ENCODE measurements around the gene CCDC18.
A peak's percentile ranks its signal among the peaks of the same experiment; 100 is the strongest.
"Not testable (repeated sequence)": the region's sequence is repeated elsewhere in the genome, so short reads cannot be mapped to it uniquely, and the experiment has no call there.

Gene CCDC18, protein sequence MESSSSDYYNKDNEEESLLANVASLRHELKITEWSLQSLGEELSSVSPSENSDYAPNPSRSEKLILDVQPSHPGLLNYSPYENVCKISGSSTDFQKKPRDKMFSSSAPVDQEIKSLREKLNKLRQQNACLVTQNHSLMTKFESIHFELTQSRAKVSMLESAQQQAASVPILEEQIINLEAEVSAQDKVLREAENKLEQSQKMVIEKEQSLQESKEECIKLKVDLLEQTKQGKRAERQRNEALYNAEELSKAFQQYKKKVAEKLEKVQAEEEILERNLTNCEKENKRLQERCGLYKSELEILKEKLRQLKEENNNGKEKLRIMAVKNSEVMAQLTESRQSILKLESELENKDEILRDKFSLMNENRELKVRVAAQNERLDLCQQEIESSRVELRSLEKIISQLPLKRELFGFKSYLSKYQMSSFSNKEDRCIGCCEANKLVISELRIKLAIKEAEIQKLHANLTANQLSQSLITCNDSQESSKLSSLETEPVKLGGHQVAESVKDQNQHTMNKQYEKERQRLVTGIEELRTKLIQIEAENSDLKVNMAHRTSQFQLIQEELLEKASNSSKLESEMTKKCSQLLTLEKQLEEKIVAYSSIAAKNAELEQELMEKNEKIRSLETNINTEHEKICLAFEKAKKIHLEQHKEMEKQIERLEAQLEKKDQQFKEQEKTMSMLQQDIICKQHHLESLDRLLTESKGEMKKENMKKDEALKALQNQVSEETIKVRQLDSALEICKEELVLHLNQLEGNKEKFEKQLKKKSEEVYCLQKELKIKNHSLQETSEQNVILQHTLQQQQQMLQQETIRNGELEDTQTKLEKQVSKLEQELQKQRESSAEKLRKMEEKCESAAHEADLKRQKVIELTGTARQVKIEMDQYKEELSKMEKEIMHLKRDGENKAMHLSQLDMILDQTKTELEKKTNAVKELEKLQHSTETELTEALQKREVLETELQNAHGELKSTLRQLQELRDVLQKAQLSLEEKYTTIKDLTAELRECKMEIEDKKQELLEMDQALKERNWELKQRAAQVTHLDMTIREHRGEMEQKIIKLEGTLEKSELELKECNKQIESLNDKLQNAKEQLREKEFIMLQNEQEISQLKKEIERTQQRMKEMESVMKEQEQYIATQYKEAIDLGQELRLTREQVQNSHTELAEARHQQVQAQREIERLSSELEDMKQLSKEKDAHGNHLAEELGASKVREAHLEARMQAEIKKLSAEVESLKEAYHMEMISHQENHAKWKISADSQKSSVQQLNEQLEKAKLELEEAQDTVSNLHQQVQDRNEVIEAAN (N-terminal part only)

DNA sequence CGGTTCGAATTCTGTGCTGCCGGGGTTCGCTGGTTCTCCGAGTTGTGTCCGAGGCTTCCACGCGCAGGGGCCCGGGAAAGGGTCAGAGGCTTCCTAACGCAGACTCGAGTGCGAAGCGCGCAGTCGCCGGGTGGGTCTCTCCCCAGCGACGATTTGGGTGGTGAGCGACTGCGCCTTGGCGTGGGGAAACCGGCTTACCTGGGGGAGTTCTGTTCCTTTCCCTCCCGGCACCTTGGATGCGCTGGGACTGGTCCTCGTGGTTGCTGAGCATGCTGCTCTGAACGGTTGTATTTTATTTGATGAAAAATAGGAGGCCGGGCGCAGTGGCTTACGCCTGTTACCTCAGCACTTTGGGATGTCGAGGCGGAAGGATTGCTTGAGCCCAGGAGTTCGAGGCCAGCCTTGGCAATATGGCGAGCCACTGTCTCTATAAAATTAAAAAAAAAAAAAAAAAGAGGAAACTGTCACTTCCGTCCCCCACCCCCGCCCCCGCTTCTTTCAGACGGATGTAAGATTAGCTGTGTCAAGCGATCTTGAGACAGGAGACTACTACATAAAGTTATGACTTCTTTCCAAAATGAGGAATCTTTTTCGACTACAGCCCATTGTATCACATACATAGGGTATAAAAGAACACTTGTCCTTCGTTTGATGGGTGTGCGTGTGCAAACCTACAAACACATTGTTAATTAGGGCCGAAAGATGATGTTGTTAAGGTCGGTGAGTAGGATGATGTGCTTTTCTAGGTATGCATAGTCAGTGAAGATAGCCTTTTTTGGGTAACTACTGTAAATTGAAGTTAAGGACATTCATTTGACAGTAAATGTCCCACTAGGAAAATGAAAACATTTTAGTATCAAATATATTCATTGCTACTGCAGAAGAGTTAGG is at the start of gene CCDC18:
Gene CCDC18 (plus strand): TSS at position 2 of the 891 bp plus-strand sequence. CDS start 2,638 bp downstream, outside the sequence.
- peak; percentile 55 for DNase-seq

DNA sequence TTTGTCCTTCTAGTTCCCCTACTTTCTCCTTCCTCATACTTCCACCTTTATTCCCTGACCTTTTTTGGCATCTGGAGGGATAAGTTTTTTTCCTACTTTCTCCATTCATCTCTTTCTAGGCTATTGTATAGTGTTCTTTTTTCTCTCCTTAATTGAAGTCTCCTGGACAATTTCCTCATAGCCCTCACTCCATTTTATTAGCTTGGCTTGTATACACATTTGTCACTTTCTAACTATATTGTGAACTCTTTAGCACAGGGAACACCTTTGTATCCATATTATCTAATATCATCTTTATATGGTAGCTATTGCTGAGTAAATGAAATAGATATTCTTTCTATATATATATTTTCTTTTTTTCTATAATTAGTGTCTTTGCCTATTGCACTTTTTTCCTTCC is 47.9 kb upstream of the CCDC18 start:
- DNase-seq: no peak

DNA sequence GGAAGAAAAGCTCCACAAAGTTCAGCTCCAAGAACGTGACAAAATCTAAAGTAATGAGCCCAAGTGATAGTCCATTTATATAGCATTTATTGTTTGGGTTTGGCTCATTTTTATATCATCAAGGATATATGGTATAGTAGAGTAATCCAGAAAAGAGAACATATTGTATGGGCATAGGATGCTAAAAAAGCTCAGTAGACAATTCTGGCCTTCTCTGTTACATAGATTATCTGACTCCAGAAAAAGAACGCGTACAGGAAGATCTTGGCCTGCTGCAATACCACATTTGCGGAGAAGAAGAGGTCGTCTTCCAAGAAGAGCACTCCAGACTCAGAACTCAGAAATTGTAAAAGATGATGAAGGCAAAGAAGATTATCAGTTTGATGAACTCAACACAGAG is 44.1 kb upstream of the CCDC18 start:
- no peak for DNase-seq

DNA sequence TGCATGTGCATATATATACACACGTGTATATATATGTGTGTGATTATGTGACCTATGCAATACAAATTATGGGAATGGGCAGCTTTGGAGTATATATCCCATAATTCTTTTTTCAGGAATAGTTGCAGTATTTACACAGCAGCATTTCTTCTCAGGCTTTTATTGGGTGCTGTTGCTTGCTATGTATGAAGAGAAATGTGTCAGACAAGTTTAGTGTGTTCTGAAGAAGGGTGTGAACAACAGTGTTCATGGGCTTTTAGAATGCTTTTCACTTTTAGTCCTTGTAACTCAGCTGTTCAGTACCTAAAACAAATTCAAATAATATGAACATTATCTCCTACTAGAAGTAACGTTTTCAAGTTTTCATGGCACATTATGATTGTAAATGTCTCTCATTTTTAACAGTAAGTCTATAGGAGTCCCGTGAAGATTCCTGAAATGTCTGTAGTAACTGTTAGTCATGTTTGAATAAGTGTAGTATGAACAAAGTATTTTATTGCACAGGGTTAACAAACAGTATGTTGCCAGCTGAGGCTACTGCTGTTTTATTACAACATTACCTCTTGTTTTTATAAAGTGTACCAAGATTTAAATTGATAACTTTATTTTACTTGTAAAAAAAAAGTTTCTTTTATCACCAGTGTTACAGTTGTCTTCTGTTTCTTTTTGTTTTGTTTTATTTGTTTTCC is 42.8 kb upstream of the CCDC18 start:
- no peak for DNase-seq

DNA sequence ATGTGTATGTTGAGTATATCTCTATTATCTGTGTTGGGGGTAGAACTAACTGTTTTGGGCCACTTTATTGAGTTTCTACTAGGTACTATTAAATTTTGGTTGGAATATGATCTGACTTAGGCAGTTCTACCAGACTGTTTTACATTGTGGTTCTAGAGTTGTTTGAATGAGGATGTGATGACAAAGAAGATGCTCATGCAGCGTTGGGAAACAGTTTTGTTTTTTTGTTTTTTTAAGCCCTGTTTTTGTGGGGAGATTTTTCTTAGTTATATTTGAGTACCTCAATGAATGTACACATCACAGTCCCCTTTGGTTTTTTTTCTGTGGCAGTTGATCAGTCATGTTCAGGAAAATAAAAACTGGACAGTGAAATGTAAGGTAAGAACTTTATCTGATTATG is 40.4 kb upstream of the CCDC18 start:
- DNase-seq: no peak

DNA sequence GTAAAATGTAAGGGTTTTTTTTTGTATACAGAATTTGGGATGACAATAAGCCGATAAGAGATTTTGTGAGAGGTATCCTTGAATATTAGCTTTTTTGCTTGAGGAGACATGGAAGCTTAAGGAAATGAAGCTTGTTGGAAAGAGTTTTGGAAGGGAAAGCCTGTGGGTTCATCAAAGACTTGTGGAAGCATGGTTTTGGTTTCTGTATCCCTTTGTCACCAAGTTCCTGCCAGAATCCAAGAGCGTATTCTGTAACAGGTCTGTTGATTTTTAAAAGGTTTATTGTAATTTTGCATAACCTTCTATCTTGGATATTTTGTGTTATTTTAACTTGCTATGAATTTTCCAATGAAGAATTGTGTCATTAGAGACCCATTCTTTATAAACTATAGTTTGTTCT is 38.4 kb upstream of the CCDC18 start:
- DNase-seq: no peak

DNA sequence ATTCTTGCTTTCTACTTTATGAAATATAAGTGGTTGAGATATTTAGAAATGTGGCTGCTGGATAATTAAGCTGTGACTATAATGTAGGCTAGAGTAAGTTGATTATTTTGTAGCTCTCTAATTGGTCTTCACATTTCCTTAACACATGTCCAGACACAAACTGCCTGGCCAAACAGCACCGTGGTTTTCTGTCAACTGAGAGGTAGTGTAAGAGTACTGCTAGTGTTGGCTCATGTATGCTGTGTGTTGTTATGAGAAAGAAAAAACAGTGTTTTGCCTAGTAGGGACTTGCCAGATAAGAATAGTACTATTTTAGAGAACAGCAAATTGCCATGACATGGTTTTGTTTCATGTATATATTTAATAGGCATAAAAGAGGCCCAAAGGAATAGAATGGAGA is 37.4 kb upstream of the CCDC18 start:
- DNase-seq: no peak

DNA sequence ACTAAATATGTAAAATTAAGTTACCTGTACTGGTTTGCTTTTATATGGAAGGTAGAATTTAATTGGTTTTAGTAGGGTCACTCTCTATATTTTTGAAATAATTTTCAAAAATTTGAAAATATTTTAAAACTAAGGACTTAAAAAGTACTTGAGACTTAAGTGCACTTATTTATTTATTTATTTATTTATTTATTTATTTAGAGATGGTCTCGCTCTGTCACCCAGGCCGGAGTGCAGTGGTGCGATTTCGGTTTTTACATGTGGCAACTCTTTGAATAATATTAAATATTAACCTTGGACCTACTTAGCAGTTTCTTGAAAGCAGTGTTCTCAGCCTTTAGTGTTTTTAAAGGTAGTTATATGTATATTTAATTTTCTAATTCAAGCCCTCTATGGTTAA is 36.8 kb upstream of the CCDC18 start:
- no peak for DNase-seq

DNA sequence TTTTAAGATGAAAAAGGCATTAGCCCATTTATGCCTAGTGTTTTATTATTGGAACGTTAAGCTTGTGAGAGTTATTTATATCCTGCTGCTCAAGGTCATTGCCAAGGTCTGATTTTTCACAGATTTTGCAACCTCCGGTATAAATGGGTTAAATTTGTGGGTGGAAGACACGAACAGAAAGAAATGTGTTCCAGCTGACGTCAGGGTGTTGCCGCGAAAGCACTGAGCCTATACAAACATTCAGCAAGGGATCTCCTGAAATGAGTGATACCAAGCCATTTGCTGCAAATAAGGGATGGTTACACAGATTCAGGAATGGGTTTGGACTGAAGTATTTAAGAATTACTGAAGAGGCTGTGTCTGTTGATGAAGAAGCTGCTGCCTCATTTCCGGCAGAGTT is 32.5 kb upstream of the CCDC18 start:
- no peak for DNase-seq

DNA sequence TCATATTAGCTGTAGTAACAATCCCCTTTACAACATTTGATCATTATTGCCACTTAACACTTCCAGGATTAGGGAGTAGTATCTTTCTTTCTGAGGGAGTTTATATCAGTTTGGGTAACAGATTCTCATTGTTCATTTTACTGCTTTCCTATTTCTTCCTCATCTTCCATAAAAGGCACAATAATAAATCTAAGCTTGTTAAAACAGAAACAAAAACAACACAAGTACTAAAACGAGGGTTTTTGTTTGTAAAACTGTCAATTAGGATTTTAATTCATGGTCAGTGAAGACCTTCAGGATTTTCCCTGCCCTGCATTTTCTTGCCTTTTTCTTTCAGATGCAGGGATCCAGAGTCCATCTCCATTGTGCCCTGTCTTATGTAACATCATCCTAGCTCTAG is 29.8 kb upstream of the CCDC18 start:
- DNase-seq: no peak

DNA sequence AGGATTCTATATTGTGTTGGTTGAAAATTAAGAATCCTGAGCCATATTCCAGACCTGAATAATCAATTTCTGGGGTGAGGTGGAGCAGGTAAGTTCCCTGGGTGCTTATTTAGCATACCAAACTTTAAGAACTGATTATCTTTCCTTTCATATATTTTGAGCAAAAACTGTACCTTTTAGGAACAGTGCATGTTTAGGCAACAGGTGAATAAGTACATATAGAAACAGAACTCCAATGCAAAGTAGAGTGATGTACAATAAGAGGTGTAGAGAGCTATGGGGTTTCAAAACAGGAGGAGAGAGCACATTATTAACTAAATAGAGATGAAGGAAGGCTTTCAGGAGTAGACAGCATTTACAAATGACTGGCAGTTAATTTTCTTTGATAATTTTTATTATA is 29.1 kb upstream of the CCDC18 start:
- DNase-seq: no peak

DNA sequence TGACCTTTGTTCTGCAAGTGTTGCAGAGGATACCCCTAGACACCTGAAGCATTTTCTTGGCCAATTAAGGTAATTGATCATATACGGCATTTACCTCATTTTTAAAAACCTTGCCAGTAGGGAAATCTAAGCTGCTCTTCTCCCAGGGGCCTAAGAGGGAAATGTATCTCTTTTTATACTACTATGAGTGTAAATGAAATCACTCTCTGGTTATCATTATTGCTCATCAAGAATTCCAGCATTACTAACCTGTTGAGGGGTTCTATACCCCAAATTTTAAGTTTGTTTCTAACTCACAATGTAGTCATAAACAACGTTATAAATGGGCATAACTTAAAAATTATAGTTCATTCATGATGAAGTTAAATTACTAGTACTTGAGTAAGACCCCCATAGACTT is 27.7 kb upstream of the CCDC18 start:
- no peak for DNase-seq

DNA sequence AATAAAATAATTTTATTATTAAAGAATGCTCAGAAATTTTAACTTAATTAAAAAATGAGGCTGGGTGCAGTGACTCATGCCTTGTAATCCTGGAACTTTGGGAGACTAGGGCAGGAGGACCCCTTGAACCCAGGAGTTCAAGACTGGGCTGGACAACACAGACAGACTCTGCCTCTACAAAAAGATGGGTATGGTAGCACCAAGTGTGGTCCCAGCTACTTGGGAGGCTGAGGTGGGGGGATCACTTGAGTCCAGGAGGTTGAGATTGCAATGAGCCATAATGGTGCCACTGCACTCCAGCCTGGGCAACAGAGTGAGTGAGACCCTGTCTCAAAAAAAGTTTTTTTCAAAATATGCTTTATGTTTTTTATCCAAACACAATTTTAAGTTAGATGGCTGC is 25.6 kb upstream of the CCDC18 start:
- no peak for DNase-seq

DNA sequence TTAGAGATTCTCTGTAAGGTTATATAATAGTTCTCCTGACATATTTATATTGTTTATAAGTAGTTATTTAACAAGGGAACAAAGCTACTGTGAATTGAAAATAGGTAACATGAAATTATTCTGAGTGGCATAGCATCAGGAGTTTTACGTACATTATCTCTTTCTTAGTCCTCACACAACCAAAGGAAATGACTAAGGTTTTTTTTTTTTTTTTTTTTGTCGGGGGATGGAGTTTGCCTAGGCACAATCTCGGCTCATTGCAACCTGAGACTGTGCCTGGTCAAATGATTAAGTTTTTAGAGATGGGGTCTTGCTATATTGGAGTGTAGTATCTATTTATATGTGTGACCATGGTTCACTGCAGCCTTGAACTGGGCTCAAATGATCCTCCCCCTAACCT is 25.2 kb upstream of the CCDC18 start:
- peak; percentile 24 for DNase-seq

DNA sequence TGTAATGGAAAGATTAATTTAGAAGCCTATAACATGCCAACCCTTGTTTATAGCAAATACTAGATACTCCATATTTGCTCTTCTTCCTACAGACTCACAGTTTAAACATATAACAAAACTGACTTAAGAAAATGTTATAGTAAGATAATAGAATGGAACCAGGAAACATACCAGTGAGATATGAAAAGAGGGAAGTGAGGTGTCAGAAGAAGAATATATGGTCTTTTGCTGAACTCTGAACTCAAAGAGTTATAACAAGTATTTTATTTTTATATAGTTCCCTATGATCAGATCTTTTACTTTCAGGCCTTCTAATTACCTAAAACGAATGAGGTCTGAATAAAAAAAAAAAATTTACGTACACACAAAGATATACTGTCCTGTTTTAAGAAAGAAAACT is 21.2 kb upstream of the CCDC18 start:
- DNase-seq: no peak

DNA sequence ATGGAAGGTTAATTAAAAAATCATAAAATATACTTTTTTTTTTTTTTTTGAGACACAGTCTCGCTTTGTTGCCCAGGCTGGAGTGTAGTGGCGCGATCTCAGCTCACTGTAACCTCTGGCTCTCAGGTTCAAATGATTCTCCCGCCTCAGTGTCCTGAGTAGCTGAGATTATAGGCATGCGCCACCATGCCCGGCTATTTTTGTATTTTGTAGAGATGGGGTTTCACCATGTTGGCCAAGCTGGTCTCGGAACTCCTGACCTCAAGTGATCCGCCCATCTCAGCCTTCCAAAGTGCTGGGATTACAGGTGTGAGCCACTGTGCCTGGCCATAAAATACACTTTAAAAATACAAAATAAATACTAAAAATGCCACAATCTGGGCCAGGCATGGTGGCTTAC is 17.2 kb upstream of the CCDC18 start:
- DNase-seq: not testable (repeated sequence)

DNA sequence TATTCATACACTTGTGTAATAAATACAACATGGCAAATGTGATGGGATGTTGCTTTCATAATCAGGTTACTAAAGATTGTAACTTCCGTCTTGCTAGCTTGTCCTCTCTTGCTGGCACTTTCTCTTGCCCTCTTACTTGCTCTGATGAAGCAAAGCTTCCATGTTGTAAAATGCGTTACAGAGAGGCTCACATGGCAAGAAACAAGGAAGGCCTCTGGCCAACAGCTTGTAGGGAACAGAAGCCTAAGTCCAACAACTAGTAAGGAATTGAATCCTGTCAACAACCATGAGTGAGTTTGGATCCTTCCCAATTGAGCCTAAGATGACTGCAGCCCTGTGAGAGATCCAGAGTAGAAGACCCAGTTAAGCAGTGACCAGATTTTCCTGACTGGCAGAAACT is 15.7 kb upstream of the CCDC18 start:
- DNase-seq: no peak

DNA sequence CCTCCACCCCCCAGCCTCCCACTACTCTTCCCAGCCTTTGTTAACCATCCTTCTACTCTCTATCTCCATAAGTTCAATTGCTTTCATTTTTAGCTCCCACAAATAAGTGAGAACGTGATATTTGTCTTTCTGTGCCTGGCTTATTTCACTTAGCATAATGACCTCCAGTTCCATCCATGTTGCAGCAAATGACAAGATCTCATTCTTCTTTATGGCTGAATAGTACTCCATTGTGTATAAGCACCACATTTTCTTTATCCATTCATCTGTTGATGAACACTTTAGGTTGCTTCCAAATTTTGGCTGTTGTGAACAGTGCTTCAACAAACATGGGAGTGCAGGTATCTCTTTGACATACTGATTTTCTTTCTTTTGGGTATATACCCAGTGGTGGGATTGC is 14.6 kb upstream of the CCDC18 start:
- not testable (repeated sequence) for DNase-seq

DNA sequence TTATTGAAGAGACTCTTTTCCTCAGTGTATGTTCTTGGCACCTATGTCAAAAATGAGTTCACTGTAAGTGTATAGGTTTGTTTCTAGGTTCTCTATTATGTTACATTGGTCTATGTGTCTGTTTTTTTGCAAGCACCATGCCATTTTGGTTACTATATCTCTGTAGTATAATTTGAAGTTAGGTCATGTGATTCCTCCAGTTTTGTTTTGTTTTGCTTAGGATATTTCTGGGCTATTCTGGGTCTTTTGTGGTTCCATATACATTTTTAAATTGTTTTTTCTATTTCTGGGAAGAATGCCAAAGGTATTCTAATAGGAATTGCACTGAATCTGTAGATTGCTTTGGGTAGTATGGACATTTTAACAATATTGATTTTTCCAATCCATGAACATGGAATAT is 13.5 kb upstream of the CCDC18 start:
- DNase-seq: no peak

DNA sequence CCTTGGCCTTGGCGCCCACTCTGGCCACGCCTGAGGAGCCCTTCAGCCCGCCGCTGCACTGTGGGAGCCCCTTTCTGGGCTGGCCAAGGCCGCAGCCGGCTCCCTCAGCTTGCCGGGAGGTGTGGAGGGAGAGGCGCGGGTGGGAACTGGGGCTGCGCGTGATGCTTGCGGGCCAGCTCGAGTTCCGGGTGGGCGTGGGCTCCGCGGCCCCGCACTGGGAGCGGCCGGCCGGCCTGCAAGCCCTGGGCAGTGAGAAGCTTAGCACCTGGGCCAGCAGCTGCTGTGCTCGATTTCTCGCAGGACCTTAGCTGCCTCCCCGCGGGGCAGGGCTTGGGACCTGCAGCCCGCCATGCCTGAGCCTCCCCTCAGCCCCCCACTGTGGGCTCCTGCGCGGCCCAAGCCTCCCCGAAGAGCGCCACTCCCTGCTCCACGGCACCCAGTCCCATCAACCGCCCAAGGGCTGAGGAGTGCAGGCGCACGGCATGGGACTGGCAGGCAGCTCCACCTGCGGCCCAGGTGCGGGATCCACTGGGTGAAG is 10.3 kb upstream of the CCDC18 start:
- DNase-seq: not testable (repeated sequence)

DNA sequence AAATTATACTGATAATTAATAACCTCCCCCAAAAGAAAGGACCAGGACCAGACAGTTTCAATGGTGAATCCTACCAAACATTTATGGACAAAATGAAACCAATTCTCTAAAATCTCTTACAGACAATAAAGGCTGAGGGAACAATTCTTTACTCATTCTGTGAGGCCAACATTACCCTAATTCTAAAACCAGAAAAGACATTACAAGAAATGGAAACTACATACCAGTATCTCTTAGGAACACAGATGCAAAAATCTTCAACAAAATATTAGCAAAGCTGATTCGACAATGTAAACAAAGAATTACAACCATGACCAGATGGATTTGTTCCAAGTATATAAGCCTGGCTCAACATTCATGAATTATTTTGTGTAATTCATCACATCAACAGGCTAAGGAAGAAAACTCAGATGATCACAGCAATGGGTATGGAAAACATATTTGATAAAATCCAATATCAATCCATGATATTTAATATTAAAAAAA is 8.9 kb upstream of the CCDC18 start:
- no peak for DNase-seq

All from activated CD4-positive, alpha-beta T cell treated with anti-CD3 and anti-CD28 coated beads, Interleukin-2, amount 50 U/mL, for 16 hours (primary cell).